NCI-H524 treated with DMSO at 0.1 percent for 48 hours (cell line): ENCODE data around the gene FBXL7.
"Not testable (repeated sequence)": the region's sequence is repeated elsewhere in the genome, so short reads cannot be mapped to it uniquely, and the experiment has no call there.

Source experiments
- DNase-seq: peaks from one replicate; lab custom pipeline; 2025; lab: John Stamatoyannopoulos, UW

FBXL7 gene

DNA sequence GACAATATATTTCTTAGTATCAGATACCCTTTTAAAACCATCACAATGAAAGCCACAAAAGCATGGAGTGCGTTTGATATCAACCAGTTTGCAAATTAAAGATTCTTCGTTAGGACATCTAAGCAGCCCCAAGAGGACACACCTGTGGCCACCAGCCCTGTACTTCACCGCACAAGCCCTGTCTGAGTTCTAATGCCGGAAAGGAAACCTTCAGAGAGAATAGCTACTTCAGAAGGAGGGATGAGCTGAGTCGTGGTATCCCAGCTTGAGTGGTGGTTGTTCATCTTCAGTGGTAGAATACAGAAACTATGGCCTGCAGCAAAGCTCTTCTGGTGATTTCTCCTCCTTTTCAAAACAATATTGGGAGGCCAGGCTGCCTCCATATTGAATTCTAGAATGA, 319.6 kb downstream of the FBXL7 start:
- DNase-seq, result no peak

GRCh38 chr5:15821506-15821905, 321.5 kb downstream of the FBXL7 start:
- no peak for DNase-seq

- DNase-seq, result no peak
These were observed 323.4 kb downstream of the FBXL7 start for GRCh38 chr5:15823398-15823797.

GRCh38 chr5:15827741-15828140, 327.8 kb downstream of the FBXL7 start:
- DNase-seq, result no peak

DNA sequence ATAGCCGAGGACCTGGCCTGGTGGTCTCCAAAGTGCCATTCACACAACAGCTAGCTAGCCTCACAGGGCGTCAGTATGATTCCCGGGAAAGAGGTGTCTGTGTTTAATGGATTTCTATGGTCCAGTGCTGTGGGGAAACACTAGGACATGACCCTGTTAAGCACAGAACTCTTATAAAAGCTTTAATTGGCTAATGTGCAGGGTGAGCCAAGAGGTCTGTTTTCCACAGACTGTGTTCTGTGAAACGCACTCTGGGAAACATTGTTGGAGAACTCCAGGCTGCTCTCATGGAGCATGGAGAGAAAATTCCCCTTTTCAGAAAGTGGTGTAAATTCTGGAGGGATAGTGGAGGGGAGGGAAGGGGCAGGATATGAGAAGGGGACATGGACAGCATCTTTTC, 331.4 kb downstream of the FBXL7 start:
- no peak for DNase-seq

DNA sequence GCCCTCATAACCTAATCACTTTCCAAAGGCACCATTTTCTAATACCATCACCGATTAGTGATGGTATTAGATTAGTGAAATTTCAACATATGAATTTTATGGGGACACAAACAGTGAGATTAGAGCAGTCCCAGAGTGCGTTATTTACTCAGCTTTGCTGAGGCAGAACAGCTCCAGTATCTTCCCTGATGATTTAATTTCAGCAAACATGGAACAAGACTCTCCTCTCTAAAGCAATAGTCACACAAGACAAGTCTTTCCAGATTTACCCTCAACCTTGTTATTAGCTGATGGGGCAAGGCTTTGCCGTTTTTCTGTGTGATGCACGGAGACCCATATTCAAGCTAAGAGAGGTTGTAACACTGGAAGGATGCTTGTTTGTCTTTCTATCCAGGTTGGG, 333.4 kb downstream of the FBXL7 start:
- no peak for DNase-seq

DNA sequence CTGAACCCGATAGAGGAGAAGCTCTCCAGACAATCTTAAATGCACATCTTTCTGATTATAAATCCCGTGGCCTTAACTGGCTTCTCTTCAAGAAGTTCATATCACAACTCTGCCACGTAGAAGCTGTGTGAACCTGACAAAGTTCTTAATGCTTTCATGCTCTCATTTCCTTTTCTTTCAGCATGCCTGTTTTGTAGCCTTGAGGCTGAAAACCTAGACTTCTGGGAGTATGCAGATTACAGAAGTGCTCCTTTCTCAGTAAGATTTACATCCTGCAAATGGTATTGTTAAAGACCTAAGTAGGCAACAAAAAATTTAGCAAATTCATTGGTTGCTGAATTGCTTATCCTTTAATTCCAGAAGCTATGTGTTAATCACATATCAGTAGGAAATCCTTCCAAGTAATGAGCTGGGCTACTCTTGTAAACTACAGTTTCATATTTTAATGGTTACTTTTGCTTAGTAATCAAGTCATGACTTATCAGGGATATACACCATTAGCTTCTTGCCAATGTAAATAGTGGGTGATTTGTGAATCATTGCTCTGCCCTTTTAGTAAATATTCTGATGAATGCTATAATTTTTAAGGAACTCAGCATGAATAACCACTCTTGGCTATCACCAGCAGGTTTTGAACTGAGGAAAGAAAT, 334.7 kb downstream of the FBXL7 start:
- no peak for DNase-seq

GRCh38 chr5:15835514-15835913, 335.5 kb downstream of the FBXL7 start:
- no peak for DNase-seq

DNA sequence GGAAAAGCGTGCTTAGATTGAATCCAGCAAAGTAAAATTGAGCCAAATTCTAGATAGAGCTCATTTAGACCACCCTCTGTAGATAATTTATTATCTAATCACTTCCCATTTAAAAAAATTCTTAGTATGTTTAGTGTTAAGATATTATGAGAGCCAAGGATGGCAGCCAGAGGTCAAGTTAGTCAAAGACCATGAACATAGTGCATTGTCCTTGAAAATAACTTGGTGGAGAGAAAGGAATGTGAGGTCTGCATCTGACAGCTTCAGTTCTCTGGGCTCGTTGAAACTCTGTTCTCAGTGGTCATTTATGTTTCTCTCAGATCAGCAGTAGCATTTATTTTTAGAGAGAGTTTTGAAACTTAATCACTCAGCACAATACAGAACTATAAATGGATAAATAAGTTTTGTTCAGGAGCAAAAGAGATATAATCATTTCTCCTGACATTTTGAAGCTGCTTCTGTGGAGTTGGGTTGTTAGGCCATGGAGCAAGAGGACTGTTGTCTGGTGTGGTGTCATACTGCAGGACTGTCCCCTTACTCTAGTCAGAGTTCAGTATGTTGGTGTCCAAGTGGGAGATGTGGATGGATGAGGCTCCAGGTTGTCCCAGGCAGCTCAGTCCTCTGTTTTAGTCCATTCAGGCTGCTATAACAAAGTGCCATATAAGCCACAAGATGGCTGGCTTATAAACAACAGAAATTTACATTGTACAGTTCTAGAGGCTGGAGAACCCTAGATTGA, 337.7 kb downstream of the FBXL7 start:
- DNase-seq, result no peak

DNA sequence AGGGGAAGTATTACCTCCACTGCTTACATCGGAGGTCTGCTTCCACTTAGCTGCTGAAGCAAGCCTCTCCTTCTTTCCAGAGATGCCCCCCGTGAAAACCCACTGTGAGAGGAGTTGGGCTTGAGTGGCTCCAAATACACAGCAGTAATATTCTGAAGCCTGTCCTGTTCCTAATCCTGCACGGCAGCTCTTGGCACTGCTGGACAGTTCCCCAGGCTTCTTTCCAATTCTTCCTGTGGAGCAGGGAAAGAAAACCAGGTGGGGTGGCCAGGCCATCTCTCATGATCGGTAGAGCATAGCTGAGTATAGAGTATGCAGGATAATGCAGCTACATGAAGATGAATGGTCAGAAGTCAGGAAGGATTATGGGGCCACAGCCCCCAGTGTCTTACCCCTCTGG, 344.3 kb downstream of the FBXL7 start:
- DNase-seq, result no peak

- DNase-seq, result no peak
These were observed 344.9 kb downstream of the FBXL7 start for GRCh38 chr5:15844871-15845270.

- no peak for DNase-seq
These were observed 350.6 kb downstream of the FBXL7 start for GRCh38 chr5:15850536-15850935.

- DNase-seq, result no peak
These were observed 351.0 kb downstream of the FBXL7 start for GRCh38 chr5:15850939-15851341.

GRCh38 chr5:15852217-15852616, 352.2 kb downstream of the FBXL7 start:
- DNase-seq, result no peak

GRCh38 chr5:15852949-15853348, 353.0 kb downstream of the FBXL7 start:
- DNase-seq, result no peak

DNA sequence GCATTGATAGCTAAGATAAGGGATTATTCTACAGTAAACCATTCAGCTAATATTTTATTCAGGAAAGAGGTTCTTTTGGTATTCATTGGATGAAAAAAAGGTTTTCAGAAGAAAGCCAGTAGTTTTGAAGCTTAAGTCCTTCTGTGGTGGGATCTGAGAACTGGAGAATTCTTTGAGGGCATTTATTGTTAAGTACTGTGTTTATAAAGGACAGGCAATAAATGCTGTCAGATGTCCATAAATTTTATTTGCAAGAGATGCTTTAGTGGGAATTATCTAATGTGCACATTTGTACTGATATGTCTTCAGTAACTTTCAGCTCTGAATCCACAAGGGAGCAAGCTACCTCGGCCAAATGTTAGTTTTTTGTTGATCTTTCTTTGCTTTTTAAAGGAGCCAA, 358.3 kb downstream of the FBXL7 start:
- DNase-seq, result no peak

DNA sequence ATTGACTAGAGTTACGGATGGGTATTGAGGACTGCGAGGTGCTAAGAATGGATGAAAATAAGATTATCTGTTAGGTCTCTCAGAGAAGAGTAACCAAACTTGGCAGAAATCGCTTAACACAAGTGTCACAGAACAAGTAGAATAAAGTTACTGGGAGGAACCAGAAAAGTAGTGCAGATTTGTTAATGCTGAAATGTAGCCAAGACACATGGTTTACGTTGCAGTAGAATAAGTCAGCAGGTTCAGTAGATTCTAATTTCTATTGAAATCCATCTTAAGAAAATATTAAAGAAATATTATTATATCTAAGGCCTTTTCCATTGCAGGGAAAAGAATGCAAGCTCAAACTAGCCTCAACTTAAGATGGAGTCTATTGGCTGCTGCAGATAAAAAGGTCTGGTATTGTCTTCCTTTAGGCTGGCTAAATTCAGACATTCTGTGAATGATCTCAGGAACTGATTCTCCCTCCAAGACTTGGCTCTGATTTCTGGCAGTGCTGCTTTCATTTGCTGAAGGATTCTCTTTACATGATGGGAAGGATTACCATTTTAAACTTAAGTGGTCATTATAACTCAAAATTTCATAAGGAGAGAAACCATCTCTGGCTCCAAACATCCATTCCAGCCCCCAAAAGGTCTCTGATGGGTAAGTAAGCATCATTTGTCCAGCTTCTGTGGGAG, 364.7 kb downstream of the FBXL7 start:
- DNase-seq, result no peak

GRCh38 chr5:15872259-15872658, 372.3 kb downstream of the FBXL7 start:
- DNase-seq, result not testable (repeated sequence)

GRCh38 chr5:15877914-15878313, 377.9 kb downstream of the FBXL7 start:
- no peak for DNase-seq

GRCh38 chr5:15880201-15880600, 380.2 kb downstream of the FBXL7 start:
- peak; percentile 9 for DNase-seq

GRCh38 chr5:15885156-15885555, 385.2 kb downstream of the FBXL7 start:
- no peak for DNase-seq

- DNase-seq, result no peak
These were observed 386.2 kb downstream of the FBXL7 start for GRCh38 chr5:15886156-15886555.

GRCh38 chr5:15887093-15887492, 387.1 kb downstream of the FBXL7 start:
- no peak for DNase-seq
